Activated CD8-positive, alpha-beta memory T cell treated with anti-CD3 and anti-CD28 coated beads, Interleukin-2, amount 10 ng/mL, durations not matched to agents 7 days and 5 days (primary cell): ENCODE measurements around the gene CWH43. TPM values are rescaled to one million over a fixed set of nuclear protein-coding genes. Genes with fewer than 3 reads are reported as not detected.
"Not testable (repeated sequence)": the region's sequence is repeated elsewhere in the genome, so short reads cannot be mapped to it uniquely, and the experiment has no call there.

ENCODE experiments used
- ATAC-seq: fragments of 150-1000 bp; cut with Tn5 transposase; one replicate; pipeline ENCODE4 v1.10.0; 2021; ENCODE audit warnings: moderate library complexity
- CTCF ChIA-PET: fragments of 350-600 bp; sonication (Branson Sonifier 250); formaldehyde crosslinking; loops from one replicate; lab custom pipeline; 2021; ENCODE audit warnings: antibody characterized with exemption; lab: Charles Lee
- DNase-seq: peaks from one replicate; pipeline ENCODE4 v3.0.0-alpha.2; 2020
- H3K27ac Mint-ChIP-seq: one replicate; pipeline ENCODE4 v1.8.0; 2021; ENCODE audit warnings: mild to moderate bottlenecking, mixed read lengths
- H3K27me3 Mint-ChIP-seq: one replicate; pipeline ENCODE4 v1.8.0; 2021; ENCODE audit warnings: mixed read lengths
- H3K36me3 Mint-ChIP-seq: one replicate; pipeline ENCODE4 v1.8.0; 2021; ENCODE audit warnings: mild to moderate bottlenecking, mixed read lengths
- H3K4me1 Mint-ChIP-seq: one replicate; pipeline ENCODE4 v1.8.0; 2021; ENCODE audit warnings: mixed read lengths
- H3K4me3 Mint-ChIP-seq: one replicate; pipeline ENCODE4 v1.8.0; 2021; ENCODE audit warnings: mild to moderate bottlenecking, moderate library complexity, mixed read lengths
- H3K9me3 Mint-ChIP-seq: one replicate; pipeline ENCODE4 v1.8.0; 2022; ENCODE audit warnings: low read depth, mixed read lengths
- total RNA-seq, 2 experiments: library from RNA; stranded (reverse); gene quantifications; one replicate each; pipeline ENCODE4 v1.2.3, GENCODE V29; 2021

CWH43 gene
- total RNA-seq, 2 experiments from 2014 or later = not detected

DNA sequence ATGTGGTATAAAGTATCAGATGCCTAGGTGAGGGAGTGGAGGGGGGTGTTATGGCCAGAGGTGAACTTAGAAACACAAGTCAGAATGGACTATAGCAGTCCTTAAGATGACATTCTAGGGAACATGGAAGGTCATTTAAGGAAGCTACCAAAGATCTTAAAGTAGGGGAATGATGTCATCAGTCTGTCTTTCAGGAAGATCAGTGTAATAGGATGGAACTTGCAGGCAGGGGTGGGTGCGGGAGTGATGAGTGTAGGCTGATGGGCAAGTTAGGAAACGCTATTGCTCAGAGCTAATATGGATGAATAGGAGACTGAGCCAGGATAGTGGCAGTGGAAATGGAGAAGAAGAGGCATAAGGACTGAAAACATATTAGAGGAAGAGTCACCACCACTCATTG lies 27.5 kb upstream of the CWH43 start:
- no peak overlapping the region for H3K27ac Mint-ChIP-seq
- peaks cover 8% of the 10 kb centered on the region for H3K27me3 Mint-ChIP-seq
- no peaks in the 10 kb centered on the region for H3K36me3 Mint-ChIP-seq
- CTCF ChIA-PET = interaction anchor here (0.6 to 2.3 kb wide), 5 partner anchors 14 to 471 kb away, joined by 3 to 10 read pairs (median 4); partner anchors contain the start of gene OCIAD2
- H3K4me3 Mint-ChIP-seq = no peak overlapping the region
- no peak for DNase-seq
- H3K4me1 Mint-ChIP-seq = no peaks in the 10 kb centered on the region
- no peaks in the 10 kb centered on the region for H3K9me3 Mint-ChIP-seq
- no peak for ATAC-seq

DNA sequence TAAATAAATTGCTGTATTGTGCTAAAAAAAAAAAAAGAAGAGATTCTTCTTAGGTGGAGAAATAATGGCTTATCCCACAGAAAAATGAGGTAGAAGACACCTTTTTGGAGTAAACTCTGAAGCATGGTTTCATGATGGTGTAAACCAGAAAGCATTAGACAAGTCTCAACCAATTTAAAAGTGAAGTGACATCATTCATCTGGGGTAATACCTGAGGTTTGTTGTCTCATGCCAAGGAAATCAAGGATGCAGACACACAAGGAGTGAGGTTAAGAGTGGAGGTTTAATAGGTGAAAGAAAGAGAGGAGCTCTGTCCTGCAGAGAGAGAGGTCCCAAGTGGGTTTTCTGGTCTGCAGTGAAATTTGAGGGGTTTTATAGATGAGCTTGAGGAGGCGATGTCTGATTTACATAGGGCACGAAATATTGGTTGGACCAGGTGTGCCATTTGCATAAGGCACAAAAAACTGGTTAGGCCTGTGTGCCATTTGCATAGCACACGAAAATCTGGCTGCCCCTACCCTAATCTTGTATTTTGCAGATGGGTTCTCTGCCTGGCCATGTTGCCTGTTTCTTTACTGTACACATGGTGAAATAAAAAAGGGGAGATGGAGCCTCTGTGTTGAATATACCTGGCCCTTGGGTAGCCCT lies 25.0 kb upstream of the CWH43 start:
- CTCF ChIA-PET = interaction anchor here (1.1 to 3.4 kb wide), 3 partner anchors 16 to 642 kb away, joined by 4 to 23 read pairs (median 19); no protein-coding TSS in a partner anchor
- H3K4me1 Mint-ChIP-seq = no peaks in the 10 kb centered on the region
- DNase-seq = no peak
- H3K27me3 Mint-ChIP-seq = peaks cover 7% of the 10 kb centered on the region
- ATAC-seq = no peak
- H3K4me3 Mint-ChIP-seq = no peak overlapping the region
- H3K27ac Mint-ChIP-seq = no peak overlapping the region
- H3K36me3 Mint-ChIP-seq = no peaks in the 10 kb centered on the region
- H3K9me3 Mint-ChIP-seq = no peaks in the 10 kb centered on the region

DNA sequence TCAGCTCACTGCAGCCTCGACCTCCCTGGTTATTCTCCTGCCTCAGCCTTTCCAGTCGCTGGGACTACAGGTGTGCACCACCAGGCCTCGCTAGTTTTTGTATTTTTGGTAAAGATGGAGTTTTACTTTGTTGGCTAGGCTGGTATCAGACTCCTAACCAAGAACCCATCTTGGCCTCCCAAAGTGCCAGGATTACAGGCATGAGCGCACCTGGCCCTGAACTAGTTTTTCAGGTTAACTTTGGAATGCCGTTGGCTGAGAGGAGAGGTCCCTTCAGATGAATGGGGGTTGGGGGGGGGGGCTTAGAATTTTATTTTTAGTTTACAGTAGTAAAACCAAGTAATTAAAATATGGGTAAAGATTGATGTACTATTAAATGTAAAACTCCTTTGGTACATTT lies 23.4 kb upstream of the CWH43 start:
- H3K9me3 Mint-ChIP-seq = no peaks in the 10 kb centered on the region
- ATAC-seq = no peak
- no peaks in the 10 kb centered on the region for H3K36me3 Mint-ChIP-seq
- H3K4me1 Mint-ChIP-seq = no peaks in the 10 kb centered on the region
- CTCF ChIA-PET = interaction anchor here (0.6 to 3.4 kb wide), 9 partner anchors 9 to 494 kb away, joined by 3 to 23 read pairs (median 3); no protein-coding TSS in a partner anchor
- no peak overlapping the region for H3K27ac Mint-ChIP-seq
- H3K4me3 Mint-ChIP-seq = no peak overlapping the region
- peaks cover 6% of the 10 kb centered on the region for H3K27me3 Mint-ChIP-seq
- no peak for DNase-seq

DNA sequence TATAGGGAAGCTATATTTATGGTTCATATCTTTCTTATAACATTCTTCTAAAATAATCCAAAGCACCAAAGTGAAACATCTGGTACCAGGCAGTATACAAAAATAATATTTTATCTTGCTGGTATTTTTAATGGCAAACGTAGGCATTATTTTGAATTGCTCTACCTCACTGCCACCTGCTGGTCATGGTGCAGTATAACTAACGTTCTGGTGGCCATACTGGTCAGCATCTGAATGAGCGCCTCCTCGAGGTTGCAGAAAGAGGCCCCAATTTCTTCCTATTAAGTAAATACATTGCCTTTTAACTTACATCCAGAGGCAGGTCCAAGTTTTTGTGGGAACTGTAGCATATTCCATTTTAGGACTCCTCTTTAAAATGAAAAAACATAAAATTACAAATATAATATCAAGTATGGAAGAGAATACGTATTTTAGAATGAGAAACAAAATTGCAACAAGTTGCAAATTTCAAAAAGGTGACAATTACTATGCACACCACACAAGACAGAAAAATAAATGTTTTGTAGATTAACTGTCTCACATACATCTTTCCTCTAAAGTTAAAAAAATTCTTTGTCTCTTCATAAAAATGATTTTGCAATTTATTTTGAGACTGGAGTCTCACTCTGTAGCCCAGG lies 22.9 kb upstream of the CWH43 start:
- no peaks in the 10 kb centered on the region for H3K4me1 Mint-ChIP-seq
- CTCF ChIA-PET = interaction anchor here (0.6 to 3.4 kb wide), 9 partner anchors 9 to 494 kb away, joined by 3 to 23 read pairs (median 3); no protein-coding TSS in a partner anchor
- peaks cover 2% of the 10 kb centered on the region for H3K27me3 Mint-ChIP-seq
- peak; percentile 83 for DNase-seq
- no peaks in the 10 kb centered on the region for H3K36me3 Mint-ChIP-seq
- no peaks in the 10 kb centered on the region for H3K9me3 Mint-ChIP-seq
- H3K27ac Mint-ChIP-seq = no peak overlapping the region
- peak; percentile 84 for ATAC-seq
- H3K4me3 Mint-ChIP-seq = no peak overlapping the region

DNA sequence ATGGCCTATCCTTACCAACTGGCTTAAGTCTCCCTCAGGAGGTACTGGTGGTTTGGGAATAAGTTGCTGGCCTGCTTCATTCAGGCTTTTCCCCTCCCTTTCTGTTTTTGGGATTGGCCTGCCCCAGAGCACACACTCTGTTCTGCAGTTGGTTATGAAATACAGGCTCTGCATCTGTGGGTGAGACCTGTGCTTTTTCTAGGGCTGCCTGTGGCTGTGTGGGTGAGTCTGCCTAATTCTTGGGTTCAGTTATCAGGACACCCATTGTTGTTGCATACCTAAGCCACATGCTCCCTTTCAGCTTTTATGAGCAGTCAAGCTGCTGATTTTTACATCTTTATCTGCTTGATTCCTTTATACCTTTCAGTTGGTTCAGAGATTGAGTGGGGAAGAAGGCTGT lies 19.0 kb upstream of the CWH43 start:
- DNase-seq (no peak), ATAC-seq (no peak)
- H3K4me3 Mint-ChIP-seq = no peak overlapping the region
- H3K9me3 Mint-ChIP-seq = no peaks in the 10 kb centered on the region
- H3K36me3 Mint-ChIP-seq = no peaks in the 10 kb centered on the region
- no peaks in the 10 kb centered on the region for H3K4me1 Mint-ChIP-seq
- CTCF ChIA-PET = no interaction called here
- H3K27me3 Mint-ChIP-seq = no peaks in the 10 kb centered on the region
- H3K27ac Mint-ChIP-seq = no peak overlapping the region

DNA sequence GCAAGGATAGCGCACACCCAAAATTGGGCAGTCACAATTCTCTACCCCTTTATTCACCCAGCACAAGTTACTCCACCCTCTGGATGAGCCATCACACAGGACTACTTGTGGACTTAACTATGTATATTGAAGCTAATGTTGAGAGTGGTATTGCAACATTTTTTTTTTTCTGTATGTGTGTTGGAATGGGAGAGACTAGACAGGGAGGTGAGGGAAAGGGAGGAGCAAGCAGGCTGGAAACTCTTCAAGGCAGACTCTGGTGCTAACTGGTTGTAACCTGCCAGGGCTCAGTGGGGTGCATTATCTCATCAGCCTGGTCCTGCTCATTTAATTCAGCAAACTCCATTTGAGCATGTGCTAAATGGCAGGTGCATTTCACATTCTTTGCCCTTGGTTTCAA lies 18.4 kb upstream of the CWH43 start:
- no peaks in the 10 kb centered on the region for H3K36me3 Mint-ChIP-seq
- ATAC-seq (no peak), DNase-seq (no peak)
- no peak overlapping the region for H3K27ac Mint-ChIP-seq
- H3K4me1 Mint-ChIP-seq = no peaks in the 10 kb centered on the region
- no peaks in the 10 kb centered on the region for H3K27me3 Mint-ChIP-seq
- no peaks in the 10 kb centered on the region for H3K9me3 Mint-ChIP-seq
- CTCF ChIA-PET = no interaction called here
- H3K4me3 Mint-ChIP-seq = no peak overlapping the region

DNA sequence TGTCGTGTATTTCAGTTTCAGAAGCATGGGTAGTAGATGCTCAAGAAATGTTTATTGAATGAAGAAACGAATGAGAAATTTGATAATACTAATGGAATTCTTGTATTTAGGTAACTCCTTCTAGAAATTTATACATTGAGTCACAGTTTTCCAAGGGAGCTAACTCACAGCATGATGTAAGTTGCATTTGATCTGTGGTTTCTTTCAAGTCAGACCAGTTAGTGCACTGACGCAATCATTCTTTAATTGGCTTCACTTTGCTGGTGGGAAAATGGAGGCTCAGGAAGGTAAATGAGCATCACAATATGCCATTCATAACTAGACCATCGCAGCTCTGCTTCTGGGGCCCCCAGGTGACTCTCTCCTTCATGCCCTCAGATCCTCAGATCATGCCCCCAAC lies 17.3 kb upstream of the CWH43 start:
- no peak overlapping the region for H3K27ac Mint-ChIP-seq
- H3K4me3 Mint-ChIP-seq = no peak overlapping the region
- CTCF ChIA-PET = no interaction called here
- DNase-seq = no peak
- H3K9me3 Mint-ChIP-seq = no peaks in the 10 kb centered on the region
- H3K4me1 Mint-ChIP-seq = no peaks in the 10 kb centered on the region
- no peaks in the 10 kb centered on the region for H3K36me3 Mint-ChIP-seq
- no peaks in the 10 kb centered on the region for H3K27me3 Mint-ChIP-seq
- no peak for ATAC-seq

DNA sequence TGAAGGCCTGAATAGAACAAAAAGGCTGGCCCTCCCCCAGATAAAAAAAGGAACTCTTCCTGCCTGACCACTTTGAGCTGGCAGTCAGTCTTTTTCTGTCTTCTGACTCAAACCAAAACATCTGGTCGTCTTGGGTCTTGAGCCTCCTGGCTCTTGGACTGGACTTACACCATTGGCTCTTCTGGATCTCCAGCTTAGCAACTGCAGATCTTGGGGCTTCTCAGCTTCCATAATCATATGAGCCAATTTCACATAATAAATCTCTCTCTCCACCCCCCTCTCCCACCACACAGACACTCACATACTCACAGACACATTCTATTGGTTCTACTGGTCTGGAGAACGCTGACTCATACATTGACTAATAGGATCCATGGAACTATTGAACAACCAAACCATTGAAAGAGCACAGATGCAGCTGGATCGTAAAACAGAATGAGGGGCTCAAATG lies 15.6 kb upstream of the CWH43 start:
- H3K36me3 Mint-ChIP-seq = no peaks in the 10 kb centered on the region
- DNase-seq (no peak), ATAC-seq (no peak)
- H3K9me3 Mint-ChIP-seq = no peaks in the 10 kb centered on the region
- H3K27me3 Mint-ChIP-seq = peaks cover 5% of the 10 kb centered on the region
- no peak overlapping the region for H3K4me3 Mint-ChIP-seq
- no peaks in the 10 kb centered on the region for H3K4me1 Mint-ChIP-seq
- no peak overlapping the region for H3K27ac Mint-ChIP-seq
- CTCF ChIA-PET = no interaction called here

DNA sequence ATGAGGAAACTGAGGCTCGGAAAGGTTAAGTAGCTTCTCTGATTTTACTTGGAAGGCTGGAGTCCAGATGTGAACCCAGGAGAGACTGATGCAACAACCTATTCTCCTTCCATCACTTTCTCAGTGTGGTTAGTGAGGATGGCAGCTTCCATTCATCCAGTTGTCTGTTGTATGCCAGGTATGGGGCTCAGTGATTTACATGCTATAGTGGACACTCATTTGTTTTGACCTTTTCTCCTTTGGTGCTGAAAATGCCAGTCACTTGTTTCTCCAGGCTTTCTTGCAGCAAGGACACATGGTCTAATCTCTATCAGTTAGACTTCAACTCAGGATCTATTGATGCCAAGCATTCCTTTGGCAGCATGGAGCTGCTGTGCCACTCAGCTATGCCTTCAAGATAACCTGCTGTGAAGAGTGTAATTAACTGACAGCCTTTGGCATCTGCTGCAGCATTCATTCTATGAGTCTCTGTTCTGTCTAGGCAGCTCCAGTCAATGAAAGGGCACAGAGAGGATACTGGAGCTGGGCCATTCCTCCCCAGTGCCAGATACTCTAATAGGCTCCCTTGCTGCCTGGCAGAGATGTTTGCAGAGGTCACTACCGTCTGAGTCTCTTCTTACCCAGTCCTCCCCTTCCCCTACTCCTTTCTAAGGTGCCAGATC lies 11.0 kb upstream of the CWH43 start:
- DNase-seq (no peak), ATAC-seq (no peak)
- no peaks in the 10 kb centered on the region for H3K9me3 Mint-ChIP-seq
- no peaks in the 10 kb centered on the region for H3K4me1 Mint-ChIP-seq
- CTCF ChIA-PET = no interaction called here
- no peak overlapping the region for H3K4me3 Mint-ChIP-seq
- H3K27ac Mint-ChIP-seq = no peak overlapping the region
- H3K27me3 Mint-ChIP-seq = peaks cover 15% of the 10 kb centered on the region
- H3K36me3 Mint-ChIP-seq = no peaks in the 10 kb centered on the region

DNA sequence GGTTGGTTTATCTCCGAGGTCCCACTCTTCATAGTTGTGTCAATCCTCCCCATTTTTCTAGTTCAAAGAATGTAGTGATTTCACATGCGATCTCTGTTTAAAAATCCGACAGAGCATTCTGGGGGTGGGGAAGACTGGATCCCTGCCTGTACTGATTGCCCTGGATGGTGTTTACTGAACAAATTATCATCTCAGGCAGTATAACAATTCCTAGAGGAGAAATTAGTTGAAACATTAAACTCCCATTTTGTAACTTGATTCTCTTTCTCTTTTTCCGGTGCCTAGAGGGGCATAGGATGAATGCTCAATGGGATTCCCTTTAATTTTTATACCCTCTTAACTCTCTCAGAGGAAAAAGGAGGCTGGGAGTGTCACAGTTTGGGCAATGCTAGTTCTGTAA lies 10.0 kb upstream of the CWH43 start:
- no peak for ATAC-seq
- no peaks in the 10 kb centered on the region for H3K36me3 Mint-ChIP-seq
- H3K4me1 Mint-ChIP-seq = no peaks in the 10 kb centered on the region
- no peak overlapping the region for H3K4me3 Mint-ChIP-seq
- H3K27me3 Mint-ChIP-seq = peaks cover 18% of the 10 kb centered on the region
- no peaks in the 10 kb centered on the region for H3K9me3 Mint-ChIP-seq
- no peak for DNase-seq
- H3K27ac Mint-ChIP-seq = no peak overlapping the region
- CTCF ChIA-PET = no interaction called here

DNA sequence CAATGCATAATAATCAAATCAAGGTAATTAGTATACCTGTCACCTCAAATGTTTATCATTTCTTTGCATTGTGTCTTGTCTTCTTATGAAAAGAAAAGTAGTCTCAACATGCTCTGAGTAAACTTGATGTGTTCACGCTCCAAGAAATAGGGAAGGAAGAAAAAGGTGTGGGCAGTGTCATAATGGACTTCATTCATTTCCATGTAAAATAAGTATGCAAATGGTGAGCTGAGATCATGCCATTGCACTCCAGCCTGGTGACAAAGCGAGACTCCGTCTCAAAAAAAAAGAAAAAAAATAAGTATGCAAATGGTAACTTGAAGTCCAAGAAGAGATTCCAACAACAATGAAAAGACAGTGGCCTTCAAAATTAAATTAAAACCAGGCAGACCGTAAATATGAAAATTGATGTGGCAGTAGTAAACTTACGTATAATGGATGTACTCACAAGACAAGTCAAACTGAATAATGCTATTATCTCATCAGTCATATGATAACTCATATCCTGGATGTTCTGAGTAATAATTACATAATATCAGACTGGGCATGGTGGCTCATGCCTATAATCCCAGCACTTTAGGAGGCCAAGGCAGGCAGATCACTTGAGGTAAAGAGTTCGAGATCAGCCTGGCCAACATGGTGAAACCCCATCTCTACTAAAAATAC lies 6.0 kb upstream of the CWH43 start:
- ATAC-seq (no peak), DNase-seq (no peak)
- CTCF ChIA-PET = no interaction called here
- H3K4me1 Mint-ChIP-seq = no peaks in the 10 kb centered on the region
- H3K36me3 Mint-ChIP-seq = no peaks in the 10 kb centered on the region
- peaks cover 35% of the 10 kb centered on the region for H3K27me3 Mint-ChIP-seq
- peaks cover 2% of the 10 kb centered on the region for H3K9me3 Mint-ChIP-seq
- no peak overlapping the region for H3K27ac Mint-ChIP-seq
- H3K4me3 Mint-ChIP-seq = no peak overlapping the region

DNA sequence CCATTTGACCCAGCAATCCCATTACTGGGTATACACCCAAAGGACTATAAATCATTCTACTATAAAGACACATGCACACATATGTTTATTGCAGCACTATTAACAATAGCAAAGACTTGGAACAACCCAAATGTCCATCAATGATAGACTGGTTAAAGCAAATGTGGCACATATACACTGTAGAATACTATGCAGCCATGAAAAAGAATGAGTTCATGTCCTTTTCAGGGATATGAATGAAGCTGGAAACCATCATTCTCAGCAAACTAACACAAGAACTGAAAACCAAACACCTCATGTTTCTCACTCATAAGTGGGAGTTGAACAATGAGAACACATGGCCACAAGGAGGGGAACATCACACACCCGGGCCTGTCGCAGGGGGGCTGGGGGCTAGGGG lies 2.1 kb upstream of the CWH43 start:
- DNase-seq, H3K27ac Mint-ChIP-seq, CTCF ChIA-PET, H3K4me1 Mint-ChIP-seq, H3K36me3 Mint-ChIP-seq, H3K9me3 Mint-ChIP-seq, H3K4me3 Mint-ChIP-seq, ATAC-seq: not testable (repeated sequence)
- H3K27me3 Mint-ChIP-seq = peaks cover 48% of the 10 kb centered on the region

DNA sequence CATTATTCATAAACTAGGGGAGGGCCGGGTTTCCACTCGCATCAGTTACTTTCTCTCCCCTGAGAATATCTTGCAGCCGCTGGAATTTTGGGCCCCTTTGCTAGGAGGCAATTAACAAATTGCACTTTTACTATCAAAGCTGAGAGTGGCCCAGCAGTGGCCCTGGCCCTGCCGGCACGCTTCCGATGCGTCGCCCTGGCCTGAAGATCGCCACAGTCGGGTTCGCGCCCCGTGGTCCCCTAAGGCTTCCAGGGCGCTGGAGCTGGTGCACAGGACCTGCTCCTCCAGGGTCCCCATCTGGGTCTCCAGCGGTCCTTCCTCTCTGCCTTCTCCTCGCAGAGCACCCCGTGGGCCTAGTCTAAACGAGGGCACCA lies 486 bp upstream of the CWH43 start:
- Mint-ChIP-seq H3K9me3 (peaks cover 2% of the 10 kb centered on the region), H3K27me3 (peaks cover 48% of the 10 kb centered on the region), H3K4me1 (no peaks in the 10 kb centered on the region), H3K27ac (no peak overlapping the region), H3K36me3 (no peaks in the 10 kb centered on the region), H3K4me3 (no peak overlapping the region)
- CTCF ChIA-PET = no interaction called here
- ATAC-seq (no peak), DNase-seq (no peak)
